GM12878 (cell line): Measurements from ENCODE around the gene SMPX. TPM values are rescaled to one million over a fixed set of nuclear protein-coding genes. Genes with fewer than 3 reads are reported as not detected.

Experiments used
- ATAC-seq: fragments of 200-7000 bp; cut with Tn5 transposase; 3 replicates; pipeline ENCODE4 v1.9.1; 2020; ENCODE audit warnings: mild to moderate bottlenecking, moderate library complexity
- BruUV-seq: library from RNA; stranded (reverse); fragments of 400-500 nt; replicated peaks from 2 replicates; lab custom pipeline; 2021; lab: Mats Ljungman, UMichigan
- CTCF ChIA-PET: fragments of 300-600 bp; sonication (Branson Sonifier 250); formaldehyde crosslinking; extraction: SDS; loops from one replicate; lab custom pipeline; 2021; ENCODE audit warnings: inconsistent platforms; lab: Yijun Ruan, JAX
- POLR2A ChIA-PET: fragments of 350-600 bp; formaldehyde crosslinking; extraction: SDS; loops from one replicate; lab custom pipeline; 2021; ENCODE audit warnings: inconsistent platforms; lab: Charles Lee
- RAD21 ChIA-PET: fragments of 300-600 bp; sonication (Branson Sonifier 250); formaldehyde crosslinking; loops from one replicate; lab custom pipeline; 2023; ENCODE audit warnings: antibody characterized with exemption; ENCODE audit not compliant: unreplicated experiment; lab: Charles Lee
- SMC1A ChIA-PET: fragments of 300-600 bp; sonication (Branson Sonifier 250); formaldehyde crosslinking; loops from one replicate; lab custom pipeline; 2023; ENCODE audit not compliant: unreplicated experiment, uncharacterized antibody; lab: Charles Lee
- DNase-seq: peaks from one replicate; pipeline ENCODE4 v3.0.0-alpha.2; 2011; ENCODE audit warnings: low read depth, low spot score
- FAIRE-seq: peaks from 3 replicates; lab custom pipeline; 2011; peaks lifted over from hg19 to GRCh38; lab: Jason Lieb, UNC
- H2AFZ ChIP-seq: 2 replicates; pipeline ENCODE4 v1.6.0; 2011; ENCODE audit warnings: low read depth, low read length, control low read depth; ENCODE audit not compliant: control insufficient read depth
- H3K27ac ChIP-seq: 2 replicates; pipeline ENCODE4 v1.5.1; 2011; ENCODE audit warnings: control low read depth; ENCODE audit not compliant: control insufficient read depth, insufficient read depth
- H3K27me3 ChIP-seq, 2 experiments: replicated peaks in 1 of 2; 2 replicates each; pipeline versions ENCODE4 v1.6.0 to v1.6.1; 2011; ENCODE audit warnings: low read length in 1 of 2; ENCODE audit not compliant: control insufficient read depth in 2 of 2, insufficient read depth in 2 of 2
- H3K36me3 ChIP-seq, 2 experiments: 2 replicates each; pipeline ENCODE4 v1.5.1; 2011; ENCODE audit warnings: low read length in 1 of 2; ENCODE audit not compliant: control insufficient read depth in 2 of 2, insufficient read depth in 2 of 2
- H3K4me1 ChIP-seq: 2 replicates; pipeline ENCODE4 v1.6.1; 2011; ENCODE audit warnings: mild to moderate bottlenecking, low read length, moderate library complexity, mixed read lengths; ENCODE audit not compliant: control insufficient read depth, insufficient read depth
- H3K4me2 ChIP-seq: 2 replicates; pipeline ENCODE4 v1.6.0; 2011; ENCODE audit warnings: control low read depth; ENCODE audit not compliant: control insufficient read depth, insufficient read depth
- H3K4me3 ChIP-seq: fragments of 200-600 bp; sonication (generic); 2 replicates; pipeline ENCODE4 v1.5.1; 2016
- H3K79me2 ChIP-seq: 2 replicates; pipeline ENCODE4 v1.6.0; 2011; ENCODE audit warnings: low read length; ENCODE audit not compliant: control insufficient read depth, insufficient read depth
- H3K9ac ChIP-seq: 2 replicates; pipeline ENCODE4 v1.8.0; 2011; ENCODE audit warnings: low read length, control low read depth, mixed read lengths; ENCODE audit not compliant: control insufficient read depth, insufficient read depth
- H3K9me3 ChIP-seq: replicated peaks from 3 replicates; pipeline ENCODE4 v1.5.1; 2011; ENCODE audit warnings: mild to moderate bottlenecking, low read length; ENCODE audit not compliant: control insufficient read depth, insufficient read depth
- H4K20me1 ChIP-seq: 2 replicates; pipeline ENCODE4 v1.6.0; 2011; ENCODE audit not compliant: control insufficient read depth, insufficient read depth
- BMI1 ChIP-seq: fragments of 450-650 bp; IDR thresholded peaks from 2 replicates; pipeline ENCODE4 v1.6.1; 2016; ENCODE audit warnings: mild to moderate bottlenecking, moderate library complexity, borderline replicate concordance
- FOS ChIP-seq: IDR thresholded peaks from 3 replicates; pipeline ENCODE4 v1.6.1; 2011; ENCODE audit warnings: borderline replicate concordance; ENCODE audit not compliant: insufficient read length; ENCODE audit errors: extremely low read depth
- NBN ChIP-seq: fragments of 450-650 bp; IDR thresholded peaks from 2 replicates; pipeline ENCODE4 v1.6.1; 2016
- SIX5 ChIP-seq: IDR thresholded peaks from 2 replicates; pipeline ENCODE4 v1.6.1; 2011; ENCODE audit warnings: mild to moderate bottlenecking, low read depth, low read length, moderate library complexity; ENCODE audit not compliant: severe bottlenecking
- SMAD5 ChIP-seq: IDR thresholded peaks from 2 replicates; pipeline ENCODE4 v1.6.1; 2016; ENCODE audit warnings: antibody characterized with exemption, low read depth
- WGBS: methylation state at CpG from one replicate; pipeline ENCODE4 v1.1.6; 2016; ENCODE audit warnings: low lambda C conversion rate; ENCODE audit not compliant: insufficient replicate concordance, insufficient coverage; ENCODE audit errors: missing lambda C conversion rate; 5-methylcytosine and 5-hydroxymethylcytosine counted together
- in situ Hi-C: fragments of 300-500 bp; cut with MboI; formaldehyde crosslinking; loops from 9 replicates; pipeline ENCODE4 v1.14.3; 2018; ENCODE audit warnings: mixed read lengths
- intact Hi-C: fragments of 100-400 bp; cut with micrococcal nuclease; formaldehyde crosslinking; loops from one replicate; pipeline ENCODE4 v1.14.2; 2022; ENCODE audit not compliant: unreplicated experiment
- polyA plus RNA-seq, 11 experiments: library from polyadenylated mRNA; depleted of rRNA in 4 of 11; unstranded in 6 of 11; stranded (reverse) in 5 of 11; fragments of >200 nt; fragmentation: Nextera tagmentation in 4 of 11; fragmentation: Illumina TruSeq in 1 of 11; extraction: Ambion mirVana in 4 of 11; extraction: Trizol in 1 of 11; gene quantifications; 1 replicate in 1 of 11; 2 replicates in 10 of 11; pipeline versions ENCODE4 v1.2.1 to v1.2.3, GENCODE V29; 2011 to 2016; ENCODE audit warnings: inconsistent platforms in 2 of 11, missing spikeins in 2 of 11, low read depth in 1 of 11
- total RNA-seq, 4 experiments: library from RNA; depleted of rRNA in 3 of 4; stranded (reverse); fragments of >200 nt in 3 of 4; fragmentation: Illumina TruSeq in 1 of 4; extraction: Trizol in 1 of 4; gene quantifications; 2 replicates each; pipeline versions ENCODE4 v1.2.1 to v1.2.3, GENCODE V29; 2013 to 2021
- TF ChIP-seq, protein P1 (sequence below): IDR thresholded peaks from 2 replicates; pipeline ENCODE4 v1.6.1; 2012; ENCODE audit warnings: improper control_type of control experiment, low read depth, low read length; ENCODE audit not compliant: insufficient replicate concordance
- TF ChIP-seq, protein P2 (sequence below): fragments of 450-650 bp; IDR thresholded peaks from 2 replicates; pipeline ENCODE4 v1.6.1; 2017; ENCODE audit warnings: low read depth, mild to moderate bottlenecking, moderate library complexity

Gene SMPX
- total and polyA plus RNA-seq, 10 of the 15 experiments (the other 5 are each of a cell fraction or from before 2014, with no cell fraction given) = 0.08 to 0.09 TPM; not detected in 8

DNA sequence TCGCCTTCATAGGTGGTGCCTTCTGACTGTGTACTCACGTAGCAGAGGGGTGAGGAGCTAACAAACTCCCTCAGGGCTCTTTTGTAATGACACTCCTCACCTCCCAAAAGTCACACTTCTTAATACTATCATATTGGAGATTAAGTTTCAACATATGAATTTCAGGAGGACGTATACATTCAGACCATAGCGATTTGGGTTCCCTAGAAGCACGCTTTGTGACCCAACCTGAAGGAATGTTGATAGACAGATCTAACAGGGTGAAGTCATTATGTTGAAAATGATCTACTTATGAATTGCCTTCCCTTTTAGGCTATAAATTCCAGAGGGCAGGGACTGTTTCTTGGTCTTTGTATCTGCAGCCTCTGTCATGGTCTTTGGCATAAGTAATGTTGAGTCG, 96.6 kb downstream of the SMPX start (continued):
- no peak for TF ChIP-seq SMAD5
- TF ChIP-seq, protein P1, sequence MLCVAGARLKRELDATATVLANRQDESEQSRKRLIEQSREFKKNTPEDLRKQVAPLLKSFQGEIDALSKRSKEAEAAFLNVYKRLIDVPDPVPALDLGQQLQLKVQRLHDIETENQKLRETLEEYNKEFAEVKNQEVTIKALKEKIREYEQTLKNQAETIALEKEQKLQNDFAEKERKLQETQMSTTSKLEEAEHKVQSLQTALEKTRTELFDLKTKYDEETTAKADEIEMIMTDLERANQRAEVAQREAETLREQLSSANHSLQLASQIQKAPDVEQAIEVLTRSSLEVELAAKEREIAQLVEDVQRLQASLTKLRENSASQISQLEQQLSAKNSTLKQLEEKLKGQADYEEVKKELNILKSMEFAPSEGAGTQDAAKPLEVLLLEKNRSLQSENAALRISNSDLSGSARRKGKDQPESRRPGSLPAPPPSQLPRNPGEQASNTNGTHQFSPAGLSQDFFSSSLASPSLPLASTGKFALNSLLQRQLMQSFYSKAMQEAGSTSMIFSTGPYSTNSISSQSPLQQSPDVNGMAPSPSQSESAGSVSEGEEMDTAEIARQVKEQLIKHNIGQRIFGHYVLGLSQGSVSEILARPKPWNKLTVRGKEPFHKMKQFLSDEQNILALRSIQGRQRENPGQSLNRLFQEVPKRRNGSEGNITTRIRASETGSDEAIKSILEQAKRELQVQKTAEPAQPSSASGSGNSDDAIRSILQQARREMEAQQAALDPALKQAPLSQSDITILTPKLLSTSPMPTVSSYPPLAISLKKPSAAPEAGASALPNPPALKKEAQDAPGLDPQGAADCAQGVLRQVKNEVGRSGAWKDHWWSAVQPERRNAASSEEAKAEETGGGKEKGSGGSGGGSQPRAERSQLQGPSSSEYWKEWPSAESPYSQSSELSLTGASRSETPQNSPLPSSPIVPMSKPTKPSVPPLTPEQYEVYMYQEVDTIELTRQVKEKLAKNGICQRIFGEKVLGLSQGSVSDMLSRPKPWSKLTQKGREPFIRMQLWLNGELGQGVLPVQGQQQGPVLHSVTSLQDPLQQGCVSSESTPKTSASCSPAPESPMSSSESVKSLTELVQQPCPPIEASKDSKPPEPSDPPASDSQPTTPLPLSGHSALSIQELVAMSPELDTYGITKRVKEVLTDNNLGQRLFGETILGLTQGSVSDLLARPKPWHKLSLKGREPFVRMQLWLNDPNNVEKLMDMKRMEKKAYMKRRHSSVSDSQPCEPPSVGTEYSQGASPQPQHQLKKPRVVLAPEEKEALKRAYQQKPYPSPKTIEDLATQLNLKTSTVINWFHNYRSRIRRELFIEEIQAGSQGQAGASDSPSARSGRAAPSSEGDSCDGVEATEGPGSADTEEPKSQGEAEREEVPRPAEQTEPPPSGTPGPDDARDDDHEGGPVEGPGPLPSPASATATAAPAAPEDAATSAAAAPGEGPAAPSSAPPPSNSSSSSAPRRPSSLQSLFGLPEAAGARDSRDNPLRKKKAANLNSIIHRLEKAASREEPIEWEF = no peak
- TF ChIP-seq FOS = no peak
- TF ChIP-seq SIX5 = no peak
- no peak for TF ChIP-seq BMI1

DNA sequence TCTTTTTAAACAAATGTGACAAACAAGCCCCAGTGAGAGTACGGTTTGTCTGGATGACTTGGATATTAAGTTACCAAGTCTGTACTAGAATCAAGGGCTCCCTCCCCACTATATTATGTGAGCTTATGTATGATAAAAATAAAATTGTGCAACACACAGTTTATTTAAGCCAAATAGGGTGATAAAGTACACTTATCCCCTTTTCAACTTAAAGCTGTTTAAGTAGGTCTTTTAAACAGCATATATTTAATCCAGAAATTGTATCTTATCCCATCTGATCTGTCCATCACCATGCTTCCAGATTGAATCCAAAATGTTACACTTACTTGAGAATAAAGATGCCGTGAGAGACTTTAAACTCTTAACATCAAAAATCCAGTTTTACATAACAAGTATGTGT, 97.8 kb downstream of the SMPX start:
- in situ Hi-C loops = no loop called here
- Histone ChIP-seq H3K9ac (no peak overlapping the region), H3K27me3 (no peaks in the 10 kb centered on the region)
- TF ChIP-seq, protein P2, sequence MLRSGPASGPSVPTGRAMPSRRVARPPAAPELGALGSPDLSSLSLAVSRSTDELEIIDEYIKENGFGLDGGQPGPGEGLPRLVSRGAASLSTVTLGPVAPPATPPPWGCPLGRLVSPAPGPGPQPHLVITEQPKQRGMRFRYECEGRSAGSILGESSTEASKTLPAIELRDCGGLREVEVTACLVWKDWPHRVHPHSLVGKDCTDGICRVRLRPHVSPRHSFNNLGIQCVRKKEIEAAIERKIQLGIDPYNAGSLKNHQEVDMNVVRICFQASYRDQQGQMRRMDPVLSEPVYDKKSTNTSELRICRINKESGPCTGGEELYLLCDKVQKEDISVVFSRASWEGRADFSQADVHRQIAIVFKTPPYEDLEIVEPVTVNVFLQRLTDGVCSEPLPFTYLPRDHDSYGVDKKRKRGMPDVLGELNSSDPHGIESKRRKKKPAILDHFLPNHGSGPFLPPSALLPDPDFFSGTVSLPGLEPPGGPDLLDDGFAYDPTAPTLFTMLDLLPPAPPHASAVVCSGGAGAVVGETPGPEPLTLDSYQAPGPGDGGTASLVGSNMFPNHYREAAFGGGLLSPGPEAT = no peak
- TF ChIP-seq NBN = no peak
- TF ChIP-seq, all 136 proteins: peak for 0
- no peaks in the 10 kb centered on the region for H3K4me1 ChIP-seq
- no peak overlapping the region for H3K27ac ChIP-seq
- BruUV-seq = no TSS peak
- SMC1A ChIA-PET = no interaction called here
- no peaks in the 10 kb centered on the region for H4K20me1 ChIP-seq
- WGBS = 63% methylated on average over 2 of the region's 2 CpGs
- intact Hi-C loops = no loop called here
- ATAC-seq (no peak), DNase-seq (no peak), FAIRE-seq (no peak)
- H3K9me3 ChIP-seq = no peaks in the 10 kb centered on the region; the same call in 2 of the 3 replicates
- POLR2A ChIA-PET = no interaction called here
- no peaks in the 10 kb centered on the region for H3K36me3 ChIP-seq
- H3K4me3 ChIP-seq = no peak overlapping the region
- no peak overlapping the region for H2AFZ ChIP-seq
- H3K4me2 ChIP-seq = no peak overlapping the region
- no peaks in the 10 kb centered on the region for H3K79me2 ChIP-seq
- CTCF ChIA-PET = no interaction called here
- RAD21 ChIA-PET = no interaction called here
